HepG2 (cell line): ENCODE data around the gene FGFR3. TPM values are rescaled to one million over a fixed set of nuclear protein-coding genes. Genes with fewer than 3 reads are reported as not detected.
A peak's percentile ranks its signal among the peaks of the same experiment; 100 is the strongest.

Source experiments
- ATF1 ChIP-seq: IDR thresholded peaks from 2 replicates; pipeline ENCODE4 v1.6.1; 2016; ENCODE audit warnings: mild to moderate bottlenecking, control low read depth
- ATF6 ChIP-seq: sonication (generic); formaldehyde crosslinking; conservative IDR thresholded peaks from 2 replicates; pipeline ENCODE4 v1.4.0; 2020; ENCODE audit warnings: missing genetic modification reagents
- ATM ChIP-seq: fragments of 450-650 bp; IDR thresholded peaks from 2 replicates; pipeline ENCODE4 v1.7.1; 2017; ENCODE audit warnings: mild to moderate bottlenecking, borderline replicate concordance
- IRF9 ChIP-seq: sonication (generic); formaldehyde crosslinking; IDR thresholded peaks from 2 replicates; pipeline ENCODE4 v1.8.0; 2022; ENCODE audit warnings: missing genetic modification reagents, mild to moderate bottlenecking, borderline replicate concordance
- KLF11 ChIP-seq: IDR thresholded peaks from 2 replicates; pipeline ENCODE4 v1.6.1; 2016; ENCODE audit warnings: missing compliant biosample characterization
- MLX ChIP-seq: IDR thresholded peaks from 2 replicates; pipeline ENCODE4 v1.6.1; 2016
- MTF2 ChIP-seq: sonication (generic); formaldehyde crosslinking; IDR thresholded peaks from 2 replicates; pipeline ENCODE4 v1.5.0; 2020; ENCODE audit warnings: missing genetic modification reagents, borderline replicate concordance
- MXD1 ChIP-seq: sonication (generic); formaldehyde crosslinking; IDR thresholded peaks from 2 replicates; pipeline ENCODE4 v1.4.0; 2020; ENCODE audit warnings: mild to moderate bottlenecking, missing genetic modification reagents
- NRL ChIP-seq: sonication (generic); formaldehyde crosslinking; IDR thresholded peaks from 2 replicates; pipeline ENCODE4 v1.5.0; 2020; ENCODE audit warnings: missing genetic modification reagents, mild to moderate bottlenecking, moderate library complexity, borderline replicate concordance
- PRDM4 ChIP-seq: sonication (generic); formaldehyde crosslinking; IDR thresholded peaks from 2 replicates; pipeline ENCODE4 v1.9.0; 2021; ENCODE audit warnings: missing genetic modification reagents, borderline replicate concordance
- PREB ChIP-seq: sonication (generic); formaldehyde crosslinking; IDR thresholded peaks from 2 replicates; pipeline ENCODE4 v1.4.0; 2020; ENCODE audit warnings: missing genetic modification reagents
- RBFOX2 ChIP-seq: fragments of 200-400 bp; formaldehyde crosslinking; IDR thresholded peaks from 2 replicates; pipeline ENCODE4 v1.6.1; 2017; ENCODE audit warnings: low read depth, mild to moderate bottlenecking, low read length
- RBM39 ChIP-seq: fragments of 200-400 bp; formaldehyde crosslinking; IDR thresholded peaks from one replicate; pipeline ENCODE4 v1.6.1; 2018; ENCODE audit warnings: antibody characterized with exemption, mild to moderate bottlenecking, low read depth, low read length; ENCODE audit not compliant: poor library complexity, severe bottlenecking
- STAG1 ChIP-seq: sonication (generic); formaldehyde crosslinking; IDR thresholded peaks from 2 replicates; pipeline ENCODE4 v1.4.0; 2020; ENCODE audit warnings: missing genetic modification reagents
- ZFP37 ChIP-seq: sonication (generic); formaldehyde crosslinking; IDR thresholded peaks from 2 replicates; pipeline ENCODE4 v1.4.0; 2020; ENCODE audit warnings: missing genetic modification reagents, borderline replicate concordance
- ZNF33B ChIP-seq: sonication (generic); formaldehyde crosslinking; IDR thresholded peaks from 2 replicates; pipeline ENCODE4 v1.5.1; 2020; ENCODE audit warnings: mild to moderate bottlenecking, missing genetic modification reagents
- ZNF629 ChIP-seq: sonication (generic); formaldehyde crosslinking; conservative IDR thresholded peaks from 2 replicates; pipeline ENCODE4 v1.5.0; 2020; ENCODE audit warnings: missing genetic modification reagents
- ZNF724P ChIP-seq: sonication (generic); formaldehyde crosslinking; IDR thresholded peaks from 2 replicates; pipeline ENCODE4 v1.8.0; 2022; ENCODE audit warnings: missing genetic modification reagents, borderline replicate concordance
- ZNF776 ChIP-seq: sonication (generic); formaldehyde crosslinking; IDR thresholded peaks from 2 replicates; pipeline ENCODE4 v1.4.0; 2020; ENCODE audit warnings: mild to moderate bottlenecking, missing genetic modification reagents
- ZNF839 ChIP-seq: sonication (generic); formaldehyde crosslinking; IDR thresholded peaks from 2 replicates; pipeline ENCODE4 v1.4.0; 2020; ENCODE audit warnings: missing genetic modification reagents, mild to moderate bottlenecking, borderline replicate concordance
- ZNF879 ChIP-seq: sonication (generic); formaldehyde crosslinking; IDR thresholded peaks from 2 replicates; pipeline ENCODE4 v1.8.1; 2023; ENCODE audit warnings: missing genetic modification reagents
- polyA plus RNA-seq, 8 experiments: library from polyadenylated mRNA; depleted of rRNA in 3 of 8; stranded (reverse) in 7 of 8; unstranded in 1 of 8; fragments of >200 nt; fragmentation: Illumina TruSeq in 4 of 8; extraction: Trizol in 4 of 8; gene quantifications; 2 replicates each; pipeline versions ENCODE4 v1.2.1 to v1.2.3, GENCODE V29; 2011 to 2016; ENCODE audit warnings: low read depth in 4 of 8, missing spikeins in 1 of 8, mixed read lengths in 1 of 8; ENCODE audit not compliant: insufficient read depth in 1 of 8
- total RNA-seq, 5 experiments: library from RNA; depleted of rRNA; stranded (reverse); fragments of >200 nt; fragmentation: Illumina TruSeq; extraction: Trizol; gene quantifications; 2 replicates each; pipeline ENCODE4 v1.2.3, GENCODE V29; 2016; ENCODE audit warnings: low read depth in 1 of 5

The FGFR3 gene
- total and polyA plus RNA-seq, 2 of the 13 experiments (the other 11 are each of a cell fraction or from before 2014, with no cell fraction given) = 103 to 109 TPM

- no peak for TF ChIP-seq ATM
- no peak for TF ChIP-seq ZNF33B
- no peak for TF ChIP-seq ATF6
- peak; percentile 60; the same call in 1 of the 2 replicates for TF ChIP-seq MXD1
- TF ChIP-seq MTF2 (CRISPR knock-in tag) = no peak
- TF ChIP-seq ATF1 (CRISPR knock-in tag) = no peak
- TF ChIP-seq ZNF879 (CRISPR knock-in tag) = no peak
- no peak for TF ChIP-seq NRL (CRISPR knock-in tag)
- no peak for TF ChIP-seq ZNF629 (CRISPR knock-in tag)
- peak; percentile 62; the same call in 1 of the 2 replicates for TF ChIP-seq ZNF776 (CRISPR knock-in tag)
- no peak for TF ChIP-seq ZNF724P (CRISPR knock-in tag)
- TF ChIP-seq KLF11 (CRISPR knock-in tag) = no peak
- TF ChIP-seq PREB = no peak
- TF ChIP-seq IRF9 = no peak
- TF ChIP-seq PRDM4 = no peak
- no peak for TF ChIP-seq STAG1
- no peak for TF ChIP-seq ZFP37 (CRISPR knock-in tag)
- TF ChIP-seq RBM39 = peak; percentile 30
- TF ChIP-seq RBFOX2 = no peak; the same call in 1 of the 2 replicates
- TF ChIP-seq MLX = no peak
- TF ChIP-seq ZNF839 (CRISPR knock-in tag) = no peak
Observed at GRCh38 chr4:1762264-1763010, 30.7 kb upstream of the FGFR3 start (continued).
